Panc1 (cell line): ENCODE results near the gene TARS2. TPM values are rescaled to one million over a fixed set of nuclear protein-coding genes. Genes with fewer than 3 reads are reported as not detected.

Source experiments
- ATAC-seq: fragments of 200-7000 bp; cut with Tn5 transposase; 2 replicates; pipeline ENCODE4 v1.9.1; 2020; ENCODE audit warnings: mild to moderate bottlenecking, moderate library complexity
- BruUV-seq: library from RNA; stranded (reverse); fragments of 400-500 nt; replicated peaks from 2 replicates; lab custom pipeline; 2021; lab: Mats Ljungman, UMichigan
- CTCF ChIA-PET: fragments of 300-600 bp; sonication (Branson Sonifier 250); formaldehyde crosslinking; loops from one replicate; lab custom pipeline; 2022; ENCODE audit warnings: antibody characterized with exemption; lab: Charles Lee
- POLR2A ChIA-PET: fragments of 300-600 bp; sonication (Branson Sonifier 250); formaldehyde crosslinking; loops from one replicate; lab custom pipeline; 2022; ENCODE audit warnings: antibody characterized with exemption; lab: Charles Lee
- DNase-seq: peaks from one replicate; pipeline ENCODE4 v3.0.0-alpha.2; 2010; ENCODE audit warnings: low read depth, low spot score
- H3K27ac ChIP-seq: 2 replicates; pipeline ENCODE4 v1.5.1; 2011; ENCODE audit warnings: mild to moderate bottlenecking, low read length, inconsistent platforms
- H3K27me3 ChIP-seq: fragments of 200-500 bp; sonication (Bioruptor generic); 2 replicates; pipeline ENCODE4 v1.6.0; 2014; ENCODE audit warnings: low read length, inconsistent platforms; ENCODE audit not compliant: control insufficient read depth, insufficient read depth
- H3K36me3 ChIP-seq: fragments of 200-500 bp; sonication (Bioruptor generic); 2 replicates; pipeline ENCODE4 v1.5.1; 2014; ENCODE audit warnings: inconsistent platforms, mild to moderate bottlenecking, low read length, moderate library complexity; ENCODE audit not compliant: control insufficient read depth, insufficient read depth
- H3K4me1 ChIP-seq: 2 replicates; pipeline ENCODE4 v1.5.1; 2011; ENCODE audit warnings: inconsistent platforms, mild to moderate bottlenecking, low read length, moderate library complexity; ENCODE audit not compliant: control insufficient read depth, insufficient read depth
- H3K4me3 ChIP-seq, 2 experiments: 2 replicates each; pipeline ENCODE4 v1.5.1; 2011 to 2012; ENCODE audit warnings: low read depth in 2 of 2, low read length in 2 of 2, mild to moderate bottlenecking in 2 of 2, inconsistent platforms in 1 of 2, moderate library complexity in 1 of 2
- H3K9me3 ChIP-seq: fragments of 200-500 bp; sonication (Bioruptor generic); 2 replicates; pipeline ENCODE4 v1.5.1; 2014; ENCODE audit warnings: low read depth, mild to moderate bottlenecking, inconsistent platforms, low read length, moderate library complexity; ENCODE audit not compliant: control insufficient read depth, insufficient read depth
- CTCF ChIP-seq: fragments of 450-650 bp; IDR thresholded peaks from 2 replicates; pipeline ENCODE4 v1.5.1; 2017; ENCODE audit warnings: mild to moderate bottlenecking
- POLR2AphosphoS5 ChIP-seq: IDR thresholded peaks from 2 replicates; pipeline ENCODE4 v1.6.1; 2012; ENCODE audit warnings: mild to moderate bottlenecking, low read depth, low read length, moderate library complexity
- SIN3A ChIP-seq: IDR thresholded peaks from 2 replicates; pipeline ENCODE4 v1.6.1; 2012; ENCODE audit warnings: low read depth, mild to moderate bottlenecking, low read length, moderate library complexity, borderline replicate concordance; ENCODE audit not compliant: insufficient read depth
- TCF7L2 ChIP-seq: IDR thresholded peaks from 2 replicates; pipeline ENCODE4 v1.6.1; 2011; ENCODE audit warnings: mild to moderate bottlenecking, low read depth, low read length, inconsistent platforms
- in situ Hi-C: cut with HindIII; loops from 2 replicates; pipeline ENCODE4 v1.10.0; 2016; ENCODE audit warnings: low sequenced_read_pairs, low pct_unique_long_range_greater_than_20kb
- intact Hi-C: fragments of 100-400 bp; cut with micrococcal nuclease; formaldehyde crosslinking; loops from one replicate; pipeline ENCODE4 v1.10.0; 2022; ENCODE audit not compliant: unreplicated experiment
- total RNA-seq: library from RNA; stranded (reverse); gene quantifications from one replicate; pipeline ENCODE4 v1.2.1, GENCODE V29; 2021; ENCODE audit not compliant: unreplicated experiment
- TF ChIP-seq, protein P1 (sequence below), 2 experiments: IDR thresholded peaks; 2 replicates each; pipeline ENCODE4 v1.6.1; 2011 to 2012; ENCODE audit warnings: low read depth in 2 of 2, control low read depth in 1 of 2, low read length in 1 of 2, mild to moderate bottlenecking in 1 of 2, moderate library complexity in 1 of 2; ENCODE audit not compliant: insufficient read depth in 1 of 2

TARS2 gene
- total RNA-seq, 1 experiment from 2014 or later, result 28.2 TPM

- ATAC-seq (no peak), DNase-seq (no peak)
- CTCF ChIA-PET, result no interaction called here
- Histone ChIP-seq H3K9me3 (no peaks in the 10 kb centered on the region), H3K4me3 (no peak overlapping the region), H3K36me3 (no peaks in the 10 kb centered on the region), H3K27me3 (no peaks in the 10 kb centered on the region), H3K27ac (no peak overlapping the region), H3K4me1 (no peaks in the 10 kb centered on the region)
- in situ Hi-C loops (no loop called here), intact Hi-C loops (no loop called here)
- POLR2A ChIA-PET, result no interaction called here
- no TSS peak for BruUV-seq
- no peak for TF ChIP-seq POLR2AphosphoS5
- TF ChIP-seq, protein P1, sequence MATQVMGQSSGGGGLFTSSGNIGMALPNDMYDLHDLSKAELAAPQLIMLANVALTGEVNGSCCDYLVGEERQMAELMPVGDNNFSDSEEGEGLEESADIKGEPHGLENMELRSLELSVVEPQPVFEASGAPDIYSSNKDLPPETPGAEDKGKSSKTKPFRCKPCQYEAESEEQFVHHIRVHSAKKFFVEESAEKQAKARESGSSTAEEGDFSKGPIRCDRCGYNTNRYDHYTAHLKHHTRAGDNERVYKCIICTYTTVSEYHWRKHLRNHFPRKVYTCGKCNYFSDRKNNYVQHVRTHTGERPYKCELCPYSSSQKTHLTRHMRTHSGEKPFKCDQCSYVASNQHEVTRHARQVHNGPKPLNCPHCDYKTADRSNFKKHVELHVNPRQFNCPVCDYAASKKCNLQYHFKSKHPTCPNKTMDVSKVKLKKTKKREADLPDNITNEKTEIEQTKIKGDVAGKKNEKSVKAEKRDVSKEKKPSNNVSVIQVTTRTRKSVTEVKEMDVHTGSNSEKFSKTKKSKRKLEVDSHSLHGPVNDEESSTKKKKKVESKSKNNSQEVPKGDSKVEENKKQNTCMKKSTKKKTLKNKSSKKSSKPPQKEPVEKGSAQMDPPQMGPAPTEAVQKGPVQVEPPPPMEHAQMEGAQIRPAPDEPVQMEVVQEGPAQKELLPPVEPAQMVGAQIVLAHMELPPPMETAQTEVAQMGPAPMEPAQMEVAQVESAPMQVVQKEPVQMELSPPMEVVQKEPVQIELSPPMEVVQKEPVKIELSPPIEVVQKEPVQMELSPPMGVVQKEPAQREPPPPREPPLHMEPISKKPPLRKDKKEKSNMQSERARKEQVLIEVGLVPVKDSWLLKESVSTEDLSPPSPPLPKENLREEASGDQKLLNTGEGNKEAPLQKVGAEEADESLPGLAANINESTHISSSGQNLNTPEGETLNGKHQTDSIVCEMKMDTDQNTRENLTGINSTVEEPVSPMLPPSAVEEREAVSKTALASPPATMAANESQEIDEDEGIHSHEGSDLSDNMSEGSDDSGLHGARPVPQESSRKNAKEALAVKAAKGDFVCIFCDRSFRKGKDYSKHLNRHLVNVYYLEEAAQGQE (IDR thresholded peaks at IDR 0.05; ENCODE audit: insufficient read depth in 1 of 2, low read depth in 2 of 2, low read length in 1 of 2), result no peak
- TF ChIP-seq SIN3A, result no peak
- no peak for TF ChIP-seq TCF7L2
- no peak for TF ChIP-seq CTCF
These were observed 10.5 kb upstream of the TARS2 start for GRCh38 chr1:150476754-150477153.

DNA sequence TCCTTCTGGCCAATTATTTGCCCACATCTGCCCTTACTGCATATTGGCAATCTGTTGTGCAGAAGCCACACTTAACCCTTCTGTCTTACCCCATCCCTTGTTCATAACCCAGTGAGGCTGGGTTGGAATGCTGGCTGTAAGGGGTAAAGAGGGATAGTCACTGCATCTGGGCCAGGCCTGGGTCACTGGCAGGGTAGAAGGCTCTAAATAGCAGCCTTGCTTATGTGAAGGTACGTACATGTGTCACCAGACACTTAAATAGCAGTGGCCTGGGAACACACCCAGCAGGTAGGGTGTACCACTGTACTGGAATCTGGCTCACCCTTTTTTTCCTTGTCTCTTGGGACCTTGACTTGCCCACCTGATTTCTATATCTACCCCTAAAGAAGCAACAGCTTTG is 9.9 kb upstream of the TARS2 start:
- POLR2A ChIA-PET, result no interaction called here
- no peak for DNase-seq
- intact Hi-C loops, result no loop called here
- Histone ChIP-seq H3K9me3 (no peaks in the 10 kb centered on the region), H3K27ac (no peak overlapping the region), H3K27me3 (no peaks in the 10 kb centered on the region), H3K4me1 (no peaks in the 10 kb centered on the region), H3K4me3 (no peak overlapping the region), H3K36me3 (no peaks in the 10 kb centered on the region)
- CTCF ChIA-PET, result no interaction called here
- ATAC-seq, result peak; percentile 43; the same call in 1 of the 2 replicates
- in situ Hi-C loops, result no loop called here
- TF ChIP-seq SIN3A (no peak), POLR2AphosphoS5 (no peak), CTCF (no peak), TCF7L2 (no peak)
- TF ChIP-seq, protein P1 (IDR thresholded peaks at IDR 0.05; ENCODE audit: insufficient read depth in 1 of 2, low read depth in 2 of 2, low read length in 1 of 2), result no peak
- no TSS peak for BruUV-seq
